ENCODE measurements around the gene VAPB.

Gene VAPB

DNA sequence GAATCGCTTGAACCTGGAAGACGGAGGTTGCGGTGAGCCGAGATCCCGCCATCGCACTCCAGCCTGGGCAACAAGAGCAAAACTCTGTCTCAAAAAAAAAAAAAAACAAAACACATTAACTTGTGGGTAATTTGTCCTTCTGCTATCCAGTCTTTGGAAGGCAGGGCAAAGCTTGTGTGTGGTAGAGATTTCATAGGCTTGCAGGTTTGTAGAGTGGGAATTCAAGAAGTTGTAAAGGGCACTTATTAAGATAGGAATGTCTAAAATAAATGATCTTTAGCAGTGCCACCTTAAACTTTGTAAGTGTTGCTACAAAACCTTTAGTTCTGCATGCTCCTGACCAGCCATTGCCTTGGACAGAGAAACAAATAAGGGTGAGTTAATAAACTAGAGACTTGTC, 8.4 kb downstream of the VAPB start:
- no peak for DNase-seq (ENCODE audit: low read depth)
- TF ChIP-seq, protein P1, sequence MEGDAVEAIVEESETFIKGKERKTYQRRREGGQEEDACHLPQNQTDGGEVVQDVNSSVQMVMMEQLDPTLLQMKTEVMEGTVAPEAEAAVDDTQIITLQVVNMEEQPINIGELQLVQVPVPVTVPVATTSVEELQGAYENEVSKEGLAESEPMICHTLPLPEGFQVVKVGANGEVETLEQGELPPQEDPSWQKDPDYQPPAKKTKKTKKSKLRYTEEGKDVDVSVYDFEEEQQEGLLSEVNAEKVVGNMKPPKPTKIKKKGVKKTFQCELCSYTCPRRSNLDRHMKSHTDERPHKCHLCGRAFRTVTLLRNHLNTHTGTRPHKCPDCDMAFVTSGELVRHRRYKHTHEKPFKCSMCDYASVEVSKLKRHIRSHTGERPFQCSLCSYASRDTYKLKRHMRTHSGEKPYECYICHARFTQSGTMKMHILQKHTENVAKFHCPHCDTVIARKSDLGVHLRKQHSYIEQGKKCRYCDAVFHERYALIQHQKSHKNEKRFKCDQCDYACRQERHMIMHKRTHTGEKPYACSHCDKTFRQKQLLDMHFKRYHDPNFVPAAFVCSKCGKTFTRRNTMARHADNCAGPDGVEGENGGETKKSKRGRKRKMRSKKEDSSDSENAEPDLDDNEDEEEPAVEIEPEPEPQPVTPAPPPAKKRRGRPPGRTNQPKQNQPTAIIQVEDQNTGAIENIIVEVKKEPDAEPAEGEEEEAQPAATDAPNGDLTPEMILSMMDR (IDR thresholded peaks at IDR 0.05; ENCODE audit: insufficient read depth, low read depth, low read length, missing control alignments): no peak
- no peak overlapping the region for H3K4me3 ChIP-seq (ENCODE audit: low read length)

DNA sequence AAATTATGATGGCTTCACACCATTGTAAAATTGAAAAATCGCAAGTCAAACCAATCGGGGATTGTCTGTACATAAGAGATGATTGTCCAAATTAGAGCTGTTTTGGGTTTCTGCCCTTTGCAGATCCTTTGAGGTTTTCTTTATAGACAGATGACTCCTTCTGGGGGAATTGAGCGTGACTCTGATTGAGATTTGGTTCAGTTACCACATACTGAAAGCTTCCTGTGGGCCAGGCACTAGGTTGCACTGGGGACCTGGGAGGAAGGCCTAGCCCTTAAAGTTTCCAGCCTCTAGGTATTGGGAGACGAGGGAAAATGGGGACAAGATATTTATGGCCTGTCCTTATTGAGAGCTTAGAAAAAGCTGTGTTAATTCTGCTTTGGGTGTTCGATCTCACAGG, 9.2 kb downstream of the VAPB start:
- TF ChIP-seq, protein P1 (IDR thresholded peaks at IDR 0.05; ENCODE audit: insufficient read depth, low read depth, low read length, missing control alignments): no peak
- DNase-seq (ENCODE audit: low read depth): no peak
- H3K4me3 ChIP-seq (ENCODE audit: low read length): no peak overlapping the region

DNA sequence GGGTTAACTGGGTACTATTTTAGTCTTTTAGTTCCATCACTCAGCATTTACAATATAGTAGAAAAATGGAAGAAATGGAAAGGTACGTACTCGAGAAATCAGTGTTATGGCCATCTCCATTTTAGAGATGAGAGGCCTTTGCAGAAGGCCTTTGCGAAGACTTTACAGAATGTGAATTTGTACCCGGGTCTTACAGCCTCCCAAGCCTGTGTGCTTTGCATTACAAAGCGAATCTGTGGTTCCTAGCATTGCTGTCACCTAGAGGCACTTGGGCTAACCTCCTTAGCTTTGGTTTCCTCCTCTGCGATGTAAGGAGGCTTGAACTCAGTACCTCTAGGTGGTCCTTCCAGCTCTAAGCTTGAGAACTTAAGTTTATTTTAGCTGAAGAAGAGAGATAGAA, 10.9 kb downstream of the VAPB start:
- TF ChIP-seq, protein P1 (IDR thresholded peaks at IDR 0.05; ENCODE audit: insufficient read depth, low read depth, low read length, missing control alignments): no peak
- no peak for DNase-seq (ENCODE audit: low read depth)
- no peak overlapping the region for H3K4me3 ChIP-seq (ENCODE audit: low read length)

GRCh38 chr20:58401162-58401561, 12.1 kb downstream of the VAPB start:
- H3K4me3 ChIP-seq (ENCODE audit: low read length): no peak overlapping the region
- TF ChIP-seq, protein P1 (IDR thresholded peaks at IDR 0.05; ENCODE audit: insufficient read depth, low read depth, low read length, missing control alignments): no peak
- DNase-seq (ENCODE audit: low read depth): no peak

DNA sequence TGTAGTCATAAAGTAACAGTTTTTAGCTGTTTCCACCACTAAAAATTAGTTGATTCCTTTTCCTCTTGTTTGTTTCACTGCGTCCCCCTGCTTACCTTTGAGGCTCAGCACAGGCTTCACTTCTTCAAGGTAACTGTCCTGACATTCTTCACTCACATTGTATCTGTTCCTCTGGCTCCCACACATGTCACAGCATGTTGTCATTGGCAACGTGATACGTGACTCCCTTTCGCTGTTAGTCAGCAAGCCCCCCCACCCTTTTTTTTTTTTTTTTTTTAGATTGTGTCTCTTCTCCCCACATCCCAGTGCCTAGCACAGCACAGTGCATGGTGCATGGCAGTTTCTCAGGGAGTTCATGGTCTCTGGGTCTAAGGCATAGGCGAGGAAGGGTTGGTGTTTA, 13.3 kb downstream of the VAPB start:
- H3K4me3 ChIP-seq (ENCODE audit: low read length): no peak overlapping the region
- DNase-seq (ENCODE audit: low read depth): peak; percentile 65
- TF ChIP-seq, protein P1 (IDR thresholded peaks at IDR 0.05; ENCODE audit: insufficient read depth, low read depth, low read length, missing control alignments): no peak

GRCh38 chr20:58402827-58403226, 13.8 kb downstream of the VAPB start:
- no peak for DNase-seq (ENCODE audit: low read depth)
- TF ChIP-seq, protein P1 (IDR thresholded peaks at IDR 0.05; ENCODE audit: insufficient read depth, low read depth, low read length, missing control alignments): no peak
- H3K4me3 ChIP-seq (ENCODE audit: low read length): no peak overlapping the region

DNA sequence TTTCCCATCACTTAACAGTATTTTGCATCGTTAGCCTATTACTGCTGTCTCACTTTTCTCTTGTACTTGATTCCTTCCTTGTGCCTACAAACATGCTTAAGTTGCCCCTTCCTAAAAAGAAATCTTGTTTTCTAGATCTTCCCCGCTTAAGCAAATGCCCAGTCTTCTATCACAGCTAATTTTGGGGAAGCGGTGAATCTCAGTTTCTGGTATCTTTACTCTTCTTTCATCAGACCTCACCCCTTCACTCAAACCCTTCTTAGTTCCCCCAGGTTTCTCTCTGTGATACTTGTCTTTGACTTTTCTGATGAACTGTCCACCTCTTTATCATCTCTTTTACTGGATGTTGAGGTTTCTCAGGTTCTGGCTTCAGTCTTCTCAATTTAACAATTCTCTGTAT, 14.2 kb downstream of the VAPB start:
- no peak overlapping the region for H3K4me3 ChIP-seq (ENCODE audit: low read length)
- TF ChIP-seq, protein P1 (IDR thresholded peaks at IDR 0.05; ENCODE audit: insufficient read depth, low read depth, low read length, missing control alignments): no peak
- DNase-seq (ENCODE audit: low read depth): no peak

Data from epithelial cell of esophagus (primary cell).